ENCODE results near the gene SCNN1G.
A peak's percentile ranks its signal among the peaks of the same experiment; 100 is the strongest.

SCNN1G gene

GRCh38 chr16:23152386-23153178 is 30.0 kb upstream of the SCNN1G start:
- DNase-seq (ENCODE audit: low read depth in 2 of 2): no peak

- DNase-seq (ENCODE audit: low read depth in 2 of 2): no peak
These were observed 27.0 kb upstream of the SCNN1G start for GRCh38 chr16:23155445-23156049.

GRCh38 chr16:23156110-23156509 is 26.4 kb upstream of the SCNN1G start:
- no peak for DNase-seq (ENCODE audit: low read depth in 2 of 2)

GRCh38 chr16:23156946-23157460 is 25.5 kb upstream of the SCNN1G start:
- DNase-seq (ENCODE audit: low read depth in 2 of 2): no peak

GRCh38 chr16:23158114-23158513 is 24.4 kb upstream of the SCNN1G start:
- no peak for DNase-seq (ENCODE audit: low read depth in 2 of 2)

- no peak for DNase-seq (ENCODE audit: low read depth in 2 of 2)
These were observed 22.5 kb upstream of the SCNN1G start for GRCh38 chr16:23160082-23160481.

- DNase-seq (ENCODE audit: low read depth in 2 of 2): no peak
These were observed 22.0 kb upstream of the SCNN1G start for GRCh38 chr16:23160574-23160973.

- no peak for DNase-seq (ENCODE audit: low read depth in 2 of 2)
These were observed 18.6 kb upstream of the SCNN1G start for GRCh38 chr16:23163921-23164320.

- DNase-seq (ENCODE audit: low read depth in 2 of 2): no peak
These were observed 17.8 kb upstream of the SCNN1G start for GRCh38 chr16:23164736-23165135.

GRCh38 chr16:23172583-23172982 is 10.0 kb upstream of the SCNN1G start:
- DNase-seq (ENCODE audit: low read depth in 2 of 2): no peak

GRCh38 chr16:23172994-23173393 is 9.6 kb upstream of the SCNN1G start:
- no peak for DNase-seq (ENCODE audit: low read depth in 2 of 2)

GRCh38 chr16:23174622-23175021 is 7.9 kb upstream of the SCNN1G start:
- no peak for DNase-seq (ENCODE audit: low read depth in 2 of 2)

- no peak for DNase-seq (ENCODE audit: low read depth in 2 of 2)
These were observed 6.9 kb upstream of the SCNN1G start for GRCh38 chr16:23175651-23176050.

- no peak for DNase-seq (ENCODE audit: low read depth in 2 of 2)
These were observed 1.0 kb upstream of the SCNN1G start for GRCh38 chr16:23181506-23181905.

GRCh38 chr16:23182206-23182678 is 303 bp upstream of the SCNN1G start:
- peak; percentile 41 to 55 for DNase-seq (ENCODE audit: low read depth in 2 of 2)

GRCh38 chr16:23183543-23183862 is 958 bp downstream of the SCNN1G start:
- DNase-seq (ENCODE audit: low read depth in 2 of 2): no peak

- DNase-seq (ENCODE audit: low read depth in 2 of 2): no peak
These were observed 3.1 kb downstream of the SCNN1G start for GRCh38 chr16:23185656-23186055.

GRCh38 chr16:23186171-23186570 is 3.6 kb downstream of the SCNN1G start:
- DNase-seq (ENCODE audit: low read depth in 2 of 2): no peak

GRCh38 chr16:23187341-23187740 is 4.8 kb downstream of the SCNN1G start:
- no peak for DNase-seq (ENCODE audit: low read depth in 2 of 2)

- DNase-seq (ENCODE audit: low read depth in 2 of 2): no peak
These were observed 6.4 kb downstream of the SCNN1G start for GRCh38 chr16:23188911-23189310.

GRCh38 chr16:23194497-23195221 is 12.1 kb downstream of the SCNN1G start:
- DNase-seq (ENCODE audit: low read depth in 2 of 2): no peak

GRCh38 chr16:23195366-23195978 is 12.9 kb downstream of the SCNN1G start:
- no peak for DNase-seq (ENCODE audit: low read depth in 2 of 2)
